Activated naive CD4-positive, alpha-beta T cell treated with anti-CD3 and anti-CD28 coated beads, Interleukin-2, amount 50 U/mL, for 24 hours (primary cell): ENCODE measurements around the gene APOBEC2.

ENCODE experiments used
- H3K27ac Mint-ChIP-seq: one replicate; pipeline ENCODE4 v1.8.0; 2021; ENCODE audit warnings: mild to moderate bottlenecking, mixed read lengths
- H3K27me3 Mint-ChIP-seq: one replicate; pipeline ENCODE4 v1.8.0; 2021; ENCODE audit warnings: mixed read lengths
- H3K36me3 Mint-ChIP-seq: one replicate; pipeline ENCODE4 v1.8.0; 2021; ENCODE audit warnings: mixed read lengths
- H3K4me1 Mint-ChIP-seq: one replicate; pipeline ENCODE4 v1.8.0; 2021; ENCODE audit warnings: mixed read lengths
- H3K4me3 Mint-ChIP-seq: one replicate; pipeline ENCODE4 v1.8.0; 2021; ENCODE audit warnings: mild to moderate bottlenecking, mixed read lengths
- H3K9me3 Mint-ChIP-seq: one replicate; pipeline ENCODE4 v1.8.0; 2021; ENCODE audit warnings: mixed read lengths

Gene APOBEC2

DNA sequence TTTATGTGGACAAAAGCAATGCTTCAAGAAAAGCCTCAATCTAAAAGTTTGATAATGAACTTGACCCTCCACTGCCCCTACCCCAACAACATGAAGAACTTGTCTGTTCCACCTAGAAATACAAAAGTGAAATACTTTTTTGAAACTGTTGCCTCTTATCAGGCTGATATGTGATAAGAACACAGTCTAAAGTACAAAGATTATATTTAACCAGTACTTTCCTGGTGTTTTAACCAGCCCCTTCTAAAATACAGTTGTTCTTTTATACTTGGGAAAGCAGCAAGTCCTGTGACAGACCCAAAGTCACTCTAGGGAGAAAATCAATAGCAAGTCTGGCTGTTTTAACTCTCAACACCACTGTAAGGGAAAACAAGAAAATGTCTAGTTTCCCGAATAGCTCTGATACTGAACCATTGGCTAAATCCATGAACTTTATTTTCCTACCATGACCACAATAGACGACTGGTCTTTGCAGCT lies 12.6 kb downstream of the APOBEC2 start:
- Mint-ChIP-seq H3K27ac (no peak overlapping the region), H3K4me3 (no peak overlapping the region), H3K36me3 (peaks cover 22% of the 10 kb centered on the region), H3K9me3 (no peaks in the 10 kb centered on the region), H3K27me3 (no peaks in the 10 kb centered on the region), H3K4me1 (peaks cover 28% of the 10 kb centered on the region)

DNA sequence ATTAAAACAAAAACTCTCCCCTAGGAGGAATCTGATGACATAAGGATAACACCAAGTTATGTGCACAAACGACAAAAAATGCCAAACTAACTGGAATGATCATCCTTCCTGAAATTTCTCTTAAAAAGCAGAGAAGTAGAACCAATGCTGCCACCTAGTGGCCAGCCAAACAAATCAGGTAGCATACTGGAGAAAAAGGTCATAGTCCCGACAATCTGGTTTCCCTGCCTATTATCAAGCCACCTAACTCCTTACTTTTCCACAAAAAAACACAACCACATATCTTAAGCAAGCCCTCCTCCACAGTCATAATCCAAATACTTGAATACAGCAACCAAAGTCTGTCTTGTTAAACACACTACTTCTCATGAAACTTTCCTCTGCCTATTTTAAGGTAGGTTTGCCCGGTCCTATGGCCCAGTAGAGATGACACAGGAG lies 13.9 kb downstream of the APOBEC2 start:
- Mint-ChIP-seq H3K27ac (peak overlapping the region; percentile 51), H3K36me3 (peaks cover 19% of the 10 kb centered on the region), H3K4me1 (peaks cover 39% of the 10 kb centered on the region), H3K9me3 (no peaks in the 10 kb centered on the region), H3K27me3 (no peaks in the 10 kb centered on the region), H3K4me3 (no peak overlapping the region)

DNA sequence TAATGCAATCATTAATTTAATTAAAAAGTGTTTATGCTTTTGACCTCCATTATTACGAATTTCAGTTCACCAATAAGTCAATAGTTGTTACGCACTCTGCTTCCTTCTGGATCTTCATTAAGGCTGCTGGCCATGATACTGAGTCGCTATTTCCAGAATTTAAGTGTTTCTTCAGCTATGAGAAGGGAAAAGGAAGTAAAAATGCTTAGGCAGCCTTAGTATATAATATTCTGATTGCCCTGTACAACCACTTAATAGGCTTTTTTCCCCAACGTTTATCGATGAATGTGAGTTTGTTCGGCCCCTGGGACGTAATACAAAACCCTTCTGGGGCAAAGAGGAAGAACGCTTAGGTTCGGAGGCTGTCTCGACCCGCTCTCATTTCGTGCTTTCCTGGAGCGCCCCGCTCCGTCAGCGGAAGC lies 18.5 kb downstream of the APOBEC2 start:
- peak overlapping the region; percentile 97 for H3K4me3 Mint-ChIP-seq
- H3K9me3 Mint-ChIP-seq, result no peaks in the 10 kb centered on the region
- peak overlapping the region; percentile 97 for H3K27ac Mint-ChIP-seq
- peaks cover 55% of the 10 kb centered on the region for H3K4me1 Mint-ChIP-seq
- no peaks in the 10 kb centered on the region for H3K27me3 Mint-ChIP-seq
- H3K36me3 Mint-ChIP-seq, result peaks cover 19% of the 10 kb centered on the region

DNA sequence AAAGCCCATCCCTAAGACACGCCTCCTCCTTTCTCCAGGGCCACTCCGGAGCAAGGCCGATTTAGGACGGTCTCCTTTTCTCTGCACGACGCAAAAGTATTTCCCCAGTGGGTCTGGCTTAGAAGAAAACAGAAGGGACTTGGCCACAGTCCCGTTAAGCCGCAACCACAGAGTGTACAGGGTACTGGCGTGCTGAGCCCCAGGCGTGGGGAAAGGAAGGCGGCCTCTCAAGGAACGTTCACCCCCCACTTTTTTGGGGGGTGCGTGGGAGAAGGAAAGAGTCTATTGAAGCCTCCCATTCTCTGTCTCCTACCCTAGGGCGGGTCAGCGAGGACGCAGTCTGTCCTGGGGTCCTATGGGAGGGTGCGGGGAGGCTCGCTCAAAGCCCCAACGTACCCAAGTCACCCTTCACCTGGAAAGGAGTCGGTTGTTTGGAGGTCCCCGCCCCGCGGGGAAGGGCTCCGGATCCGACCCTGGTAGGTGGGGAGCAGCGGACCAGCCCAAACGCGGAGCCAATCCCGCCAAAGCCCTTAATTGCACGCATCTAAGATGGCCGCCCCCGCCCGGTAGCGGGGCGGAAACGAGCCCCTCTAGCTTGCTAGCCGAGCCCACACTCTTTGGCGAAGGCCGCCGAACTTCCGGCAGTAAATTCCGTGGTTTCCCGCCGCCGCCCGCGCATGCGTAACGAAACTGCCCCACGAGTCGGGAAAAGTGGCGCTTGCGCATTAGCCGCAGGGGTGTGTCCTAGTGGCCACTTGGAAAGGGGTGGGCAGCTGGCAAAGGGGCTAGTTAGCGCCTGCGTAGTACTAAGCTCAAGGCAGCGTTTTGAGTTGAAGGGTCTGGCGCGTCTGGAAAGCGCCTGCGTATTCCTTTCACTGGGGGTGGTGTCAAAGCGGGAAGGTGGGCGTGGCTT lies 19.2 kb downstream of the APOBEC2 start, which contains the start of gene OARD1:
TSS of gene OARD1 (minus strand) at position 434 of the 913 bp plus-strand sequence. CDS start 722 bp downstream, outside the sequence.
- Mint-ChIP-seq H3K27ac (peak within 1 kb of the TSS; percentile 97), H3K4me1 (peaks cover 55% of the 10 kb centered on the region), H3K27me3 (no peaks in the 10 kb centered on the region), H3K9me3 (no peaks in the 10 kb centered on the region), H3K4me3 (peak within 1 kb of the TSS; percentile 97), H3K36me3 (peaks cover 13% of the 10 kb centered on the region)

DNA sequence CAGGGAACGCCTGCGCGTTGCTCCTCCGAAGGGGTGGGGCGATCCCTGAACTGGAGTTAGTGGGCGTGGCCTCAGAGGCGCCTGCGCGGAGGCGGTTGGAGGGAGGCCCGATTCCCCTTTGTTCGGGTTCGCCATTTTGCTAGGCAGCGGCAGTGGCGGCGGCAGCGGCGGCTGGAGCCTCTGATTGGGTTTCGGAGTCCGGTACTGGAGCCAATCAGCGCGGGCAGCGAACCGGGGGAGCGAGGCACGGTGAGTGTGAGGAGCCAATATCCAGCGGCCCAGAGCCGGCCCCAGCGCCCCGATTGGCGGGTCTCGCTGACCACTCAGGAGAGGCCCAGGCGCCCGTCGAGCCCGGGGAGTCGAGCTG lies 19.8 kb downstream of the APOBEC2 start, which contains the start of gene NFYA:
TSS of gene NFYA (plus strand) at position 139 of the 367 bp plus-strand sequence. CDS start 6,116 bp downstream, outside the sequence.
- peak within 1 kb of the TSS; percentile 97 for H3K27ac Mint-ChIP-seq
- no peaks in the 10 kb centered on the region for H3K9me3 Mint-ChIP-seq
- peaks cover 13% of the 10 kb centered on the region for H3K36me3 Mint-ChIP-seq
- H3K4me1 Mint-ChIP-seq, result peaks cover 57% of the 10 kb centered on the region
- H3K4me3 Mint-ChIP-seq, result peak within 1 kb of the TSS; percentile 97
- no peaks in the 10 kb centered on the region for H3K27me3 Mint-ChIP-seq

DNA sequence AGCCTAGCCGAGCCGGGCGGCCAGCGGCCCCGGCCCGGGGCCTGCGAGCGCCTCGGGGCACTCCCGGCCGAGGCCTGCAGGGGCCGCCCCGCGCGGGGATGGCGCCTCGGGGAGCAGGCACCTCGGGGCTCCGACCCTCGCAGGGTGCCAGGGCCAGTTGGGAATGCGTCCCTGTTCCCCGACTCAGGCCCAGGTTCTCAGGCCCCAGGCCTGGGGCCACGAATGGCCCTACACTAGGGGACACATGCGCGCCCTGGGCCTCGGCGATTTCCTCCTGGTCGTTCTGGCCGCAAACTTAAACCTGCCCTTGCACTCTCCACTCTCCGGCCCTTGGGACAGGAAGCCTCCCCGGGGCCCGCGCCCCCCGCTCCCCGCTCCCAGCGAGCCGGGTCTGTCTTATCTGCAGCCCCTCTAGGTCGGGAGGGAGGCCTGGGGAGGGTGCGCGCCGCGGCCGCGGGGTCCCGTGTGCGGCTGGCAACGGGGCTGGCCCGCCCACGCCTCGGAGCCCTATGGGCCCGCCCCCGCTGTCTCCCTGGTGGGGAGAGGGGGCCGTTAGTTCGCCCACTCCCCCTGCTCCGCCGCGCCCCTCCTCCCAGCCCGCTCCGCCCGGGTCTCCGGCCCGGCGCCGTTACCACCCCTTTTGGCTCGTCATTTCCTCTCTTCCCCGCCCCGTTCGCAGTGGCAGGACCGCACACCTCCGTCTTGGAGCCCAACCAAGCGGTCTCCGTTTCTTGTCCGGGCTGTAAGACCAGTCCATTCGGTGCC lies 20.4 kb downstream of the APOBEC2 start:
- H3K36me3 Mint-ChIP-seq, result peaks cover 13% of the 10 kb centered on the region
- peaks cover 62% of the 10 kb centered on the region for H3K4me1 Mint-ChIP-seq
- H3K9me3 Mint-ChIP-seq, result no peaks in the 10 kb centered on the region

DNA sequence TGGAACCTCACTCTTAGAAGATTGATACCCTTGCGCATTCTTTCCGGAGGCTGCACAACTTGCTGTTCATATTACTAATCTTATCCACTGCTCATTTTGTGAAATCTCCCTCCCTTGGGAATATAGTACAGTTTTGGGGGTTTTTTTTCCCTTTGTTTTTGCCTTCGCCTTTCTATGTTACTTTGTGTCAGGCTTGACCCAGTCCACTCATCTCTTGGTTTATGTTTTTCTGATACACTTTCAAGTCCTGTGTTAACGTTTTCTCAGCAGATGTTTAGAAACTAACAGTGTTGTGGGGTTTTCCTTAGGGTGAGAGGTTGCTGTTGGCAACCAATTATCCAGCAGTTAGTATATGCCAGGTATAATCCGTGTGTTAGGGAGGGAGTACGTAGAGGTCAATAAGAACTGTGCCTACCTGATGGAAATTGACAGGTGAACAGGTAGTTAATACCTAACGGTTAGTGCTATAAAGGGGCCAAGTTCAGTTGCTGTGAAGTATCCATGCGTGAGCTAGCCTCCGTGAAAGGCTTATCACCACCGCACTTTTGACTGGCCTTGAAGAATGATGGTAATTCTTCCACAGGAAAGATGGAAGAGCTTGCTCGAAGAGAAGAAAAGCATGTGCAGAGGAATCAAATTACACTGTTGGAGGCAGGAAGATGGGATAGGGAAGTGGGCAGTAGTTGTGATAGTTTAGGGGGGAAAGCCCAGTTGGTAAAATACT lies 21.1 kb downstream of the APOBEC2 start:
- Mint-ChIP-seq H3K4me1 (peaks cover 70% of the 10 kb centered on the region), H3K36me3 (peaks cover 15% of the 10 kb centered on the region), H3K4me3 (peak overlapping the region; percentile 91), H3K9me3 (no peaks in the 10 kb centered on the region), H3K27ac (peak overlapping the region; percentile 97), H3K27me3 (no peaks in the 10 kb centered on the region)

More for the DNA sequence above, 20.4 kb downstream of the APOBEC2 start:
- Mint-ChIP-seq H3K27me3 (no peaks in the 10 kb centered on the region), H3K4me3 (peak overlapping the region; percentile 91), H3K27ac (peak overlapping the region; percentile 97)

DNA sequence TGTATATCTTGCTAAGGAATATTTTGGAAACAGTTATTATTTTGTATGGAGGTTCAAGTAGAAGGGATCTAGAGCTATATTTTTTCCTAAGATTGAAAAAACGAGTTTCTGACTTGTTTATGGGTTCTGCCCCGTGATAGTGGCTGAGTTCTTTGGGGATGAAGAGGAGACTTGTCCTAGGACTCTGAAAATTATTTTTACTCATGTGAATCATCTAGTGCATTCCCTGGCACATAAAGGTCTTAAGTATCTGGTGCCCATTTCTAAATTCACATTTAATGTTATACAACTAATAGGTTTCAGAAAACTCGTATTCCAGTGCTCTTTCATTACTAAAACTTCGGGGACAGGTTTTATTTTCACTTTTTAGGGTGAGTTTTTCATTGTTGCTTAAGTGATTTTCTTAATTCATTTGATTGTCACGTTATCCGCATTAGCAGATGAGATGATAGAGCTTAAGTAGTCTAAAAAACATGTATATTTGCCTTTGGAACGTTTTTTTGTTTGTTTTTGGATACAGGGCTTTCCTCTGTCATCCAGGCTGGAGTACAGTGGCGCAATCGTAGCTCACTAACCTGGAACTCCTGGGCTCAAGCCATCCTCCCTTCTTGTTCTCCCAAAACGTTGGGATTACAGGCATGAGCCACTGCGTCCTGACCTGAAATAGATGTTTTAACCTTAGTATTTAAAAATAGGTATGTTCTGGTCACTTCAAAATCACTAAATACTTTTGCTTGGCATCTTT lies 21.9 kb downstream of the APOBEC2 start:
- Mint-ChIP-seq H3K27ac (peak overlapping the region; percentile 97), H3K27me3 (no peaks in the 10 kb centered on the region), H3K36me3 (peaks cover 19% of the 10 kb centered on the region), H3K9me3 (no peaks in the 10 kb centered on the region), H3K4me1 (peaks cover 73% of the 10 kb centered on the region), H3K4me3 (peak overlapping the region; percentile 91)

DNA sequence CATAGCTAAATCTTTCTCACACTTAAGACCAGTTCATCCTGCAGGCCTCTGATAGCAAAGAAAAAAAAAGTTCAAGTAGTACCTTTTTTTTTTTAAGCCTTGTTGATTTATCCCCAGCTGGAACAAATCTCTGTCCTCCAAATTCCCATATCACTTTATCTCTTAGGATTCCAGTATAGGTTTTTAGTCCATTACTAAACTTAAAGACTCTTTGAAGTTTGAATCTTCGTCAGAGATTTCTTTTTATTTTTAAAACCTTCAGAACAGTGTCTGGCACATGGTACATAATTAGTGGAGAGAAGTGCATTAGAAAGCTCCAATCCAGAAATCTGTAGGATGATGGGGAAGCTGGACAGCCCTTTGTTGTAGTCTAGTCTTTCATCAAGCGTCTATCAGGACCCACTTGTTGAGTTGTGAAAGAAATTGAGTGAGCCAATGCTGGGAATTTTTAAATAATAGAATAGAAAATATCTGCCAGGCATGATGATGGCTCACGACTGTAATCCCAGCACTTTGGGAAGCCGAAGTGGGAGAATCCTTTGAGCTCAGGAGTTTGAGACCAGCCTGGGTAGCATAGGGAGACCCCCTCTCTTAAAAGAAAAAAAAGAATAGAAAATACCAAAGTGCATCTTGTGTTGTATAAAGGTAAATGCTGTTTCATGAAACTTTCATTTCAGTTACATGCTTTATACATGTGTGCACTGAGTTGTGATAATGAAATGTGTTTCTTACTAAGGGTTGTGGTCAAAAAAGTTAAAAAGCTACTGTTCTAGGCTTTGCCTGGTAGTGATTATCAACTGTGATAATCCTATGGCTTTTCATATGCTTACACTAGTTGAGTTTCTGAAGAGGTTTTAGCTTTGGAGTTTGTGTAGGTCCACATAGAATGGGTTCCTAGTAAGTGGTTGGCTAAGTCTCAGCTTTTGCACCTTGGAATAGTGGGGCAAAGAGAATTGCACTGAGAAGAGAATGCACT lies 22.9 kb downstream of the APOBEC2 start:
- peaks cover 76% of the 10 kb centered on the region for H3K4me1 Mint-ChIP-seq
- peaks cover 24% of the 10 kb centered on the region for H3K36me3 Mint-ChIP-seq
- H3K27me3 Mint-ChIP-seq, result no peaks in the 10 kb centered on the region
- peak overlapping the region; percentile 82 for H3K27ac Mint-ChIP-seq
- H3K4me3 Mint-ChIP-seq, result peak overlapping the region; percentile 91
- no peaks in the 10 kb centered on the region for H3K9me3 Mint-ChIP-seq

DNA sequence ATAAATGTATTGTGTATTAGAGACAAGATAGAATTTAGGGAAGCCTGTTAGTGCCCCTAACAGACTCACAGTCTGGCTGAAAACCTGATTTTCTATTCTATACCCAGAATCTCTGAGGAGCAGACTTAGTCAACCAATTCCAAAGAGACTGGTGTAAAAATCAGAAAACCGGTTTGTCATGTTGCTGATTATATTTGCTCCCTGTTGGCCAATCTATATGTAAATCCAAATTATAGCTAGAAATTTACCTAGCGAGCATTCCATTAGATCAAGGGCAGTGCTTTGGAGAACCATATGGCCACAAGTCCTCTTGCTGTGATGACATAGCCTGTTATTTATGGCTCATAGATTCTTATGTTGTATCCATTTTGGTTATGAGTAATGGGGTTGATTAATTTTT lies 24.5 kb downstream of the APOBEC2 start:
- Mint-ChIP-seq H3K4me3 (no peak overlapping the region), H3K4me1 (peaks cover 84% of the 10 kb centered on the region), H3K27me3 (no peaks in the 10 kb centered on the region), H3K36me3 (peaks cover 25% of the 10 kb centered on the region), H3K27ac (no peak overlapping the region), H3K9me3 (no peaks in the 10 kb centered on the region)

DNA sequence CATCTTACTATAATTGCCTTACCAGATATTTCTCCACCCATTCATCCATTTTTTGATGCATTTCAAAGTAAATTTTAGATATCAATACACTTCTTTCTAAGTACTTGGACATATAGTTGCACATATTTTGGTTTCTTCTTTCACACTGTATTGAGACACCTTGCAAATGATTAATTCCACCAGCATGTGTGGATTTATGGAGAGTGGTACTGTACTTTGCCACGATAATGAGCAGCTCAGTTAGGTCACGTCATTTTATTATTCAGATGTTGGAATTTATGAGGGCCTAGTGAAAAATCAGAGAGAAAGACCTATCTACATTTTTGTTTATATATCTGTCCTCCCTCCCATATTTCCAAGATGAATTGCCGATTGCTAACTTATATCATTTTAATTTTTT lies 25.1 kb downstream of the APOBEC2 start:
- H3K9me3 Mint-ChIP-seq, result no peaks in the 10 kb centered on the region
- peaks cover 26% of the 10 kb centered on the region for H3K36me3 Mint-ChIP-seq
- H3K4me3 Mint-ChIP-seq, result no peak overlapping the region
- peaks cover 90% of the 10 kb centered on the region for H3K4me1 Mint-ChIP-seq
- no peaks in the 10 kb centered on the region for H3K27me3 Mint-ChIP-seq
- H3K27ac Mint-ChIP-seq, result no peak overlapping the region

DNA sequence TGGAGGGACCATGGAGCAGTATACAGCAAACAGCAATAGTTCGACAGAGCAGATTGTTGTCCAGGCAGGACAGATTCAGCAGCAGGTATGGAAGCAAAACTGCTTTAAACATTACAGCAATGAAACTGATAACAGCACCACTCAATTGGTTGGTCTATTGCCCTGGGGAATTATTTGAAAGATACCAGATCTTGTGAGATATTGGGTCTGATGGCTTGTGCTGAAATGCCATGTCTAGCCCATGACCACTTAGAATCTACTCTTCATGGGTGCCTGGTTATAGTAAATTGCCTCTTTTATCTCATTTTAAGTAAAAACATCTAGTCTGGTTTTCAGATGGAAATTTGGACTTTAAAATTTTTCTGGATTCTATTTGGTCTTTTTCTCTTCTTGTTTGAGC lies 26.1 kb downstream of the APOBEC2 start:
- Mint-ChIP-seq H3K4me1 (peaks cover 97% of the 10 kb centered on the region), H3K4me3 (no peak overlapping the region), H3K9me3 (no peaks in the 10 kb centered on the region), H3K27me3 (no peaks in the 10 kb centered on the region), H3K27ac (peak overlapping the region; percentile 70), H3K36me3 (peaks cover 29% of the 10 kb centered on the region)

DNA sequence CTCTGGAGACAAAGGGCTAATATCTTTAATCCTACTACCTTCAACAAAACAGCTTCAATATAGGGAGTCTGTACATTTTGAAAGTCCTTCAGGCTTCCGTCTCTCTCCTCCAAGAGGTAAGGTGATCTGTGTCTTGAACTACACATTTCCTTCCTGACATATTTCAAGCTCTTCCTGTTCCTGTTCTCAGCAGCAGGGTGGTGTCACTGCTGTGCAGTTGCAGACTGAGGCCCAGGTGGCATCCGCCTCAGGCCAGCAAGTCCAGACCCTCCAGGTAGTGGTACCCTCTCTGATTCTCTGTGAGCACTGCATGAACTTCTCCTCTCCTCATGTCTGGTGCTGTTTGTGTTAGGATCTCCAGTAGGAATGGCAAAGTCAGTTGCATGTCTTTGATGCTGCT lies 27.6 kb downstream of the APOBEC2 start:
- Mint-ChIP-seq H3K4me3 (peak overlapping the region; percentile 75), H3K36me3 (peaks cover 21% of the 10 kb centered on the region), H3K9me3 (no peaks in the 10 kb centered on the region), H3K27me3 (no peaks in the 10 kb centered on the region), H3K4me1 (peaks cover 93% of the 10 kb centered on the region), H3K27ac (peak overlapping the region; percentile 82)

DNA sequence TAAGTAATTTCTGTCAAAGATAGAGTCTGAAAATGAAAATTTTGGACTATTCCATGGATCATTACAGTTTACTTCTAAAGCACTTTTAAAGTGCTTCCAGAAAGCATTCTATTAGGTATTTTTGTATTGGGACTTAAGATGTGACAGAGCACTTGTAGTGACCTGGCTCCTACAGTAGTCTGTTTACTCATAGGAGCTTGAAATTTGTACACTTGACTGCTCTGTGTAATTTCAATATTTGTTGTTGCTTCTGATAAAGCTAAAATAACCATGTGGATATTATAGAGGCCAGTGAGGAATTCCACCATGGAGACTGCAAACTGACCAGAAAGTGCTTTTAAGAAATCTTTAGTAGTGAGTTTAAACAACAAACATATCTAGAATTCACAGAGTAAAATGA lies 30.1 kb downstream of the APOBEC2 start:
- H3K36me3 Mint-ChIP-seq, result peaks cover 28% of the 10 kb centered on the region
- no peak overlapping the region for H3K4me3 Mint-ChIP-seq
- H3K27ac Mint-ChIP-seq, result no peak overlapping the region
- no peaks in the 10 kb centered on the region for H3K27me3 Mint-ChIP-seq
- H3K9me3 Mint-ChIP-seq, result no peaks in the 10 kb centered on the region
- H3K4me1 Mint-ChIP-seq, result peaks cover 89% of the 10 kb centered on the region
